Transverse colon (tissue), 3 donors: Measurements from ENCODE around the gene DDX1.

ENCODE experiments used
- CTCF ChIP-seq, 5 experiments: fragments of 200-600 bp in 3 of 5; fragments of 450-650 bp in 2 of 5; sonication (generic) in 3 of 5; IDR thresholded peaks; 1 replicate in 2 of 5; 2 replicates in 3 of 5; pipeline ENCODE4 v1.5.1; 2016 to 2017; ENCODE audit warnings: antibody characterized with exemption in 5 of 5, inconsistent platforms in 3 of 5, mild to moderate bottlenecking in 2 of 5, moderate library complexity in 1 of 5
- EP300 ChIP-seq: sonication (generic); formaldehyde crosslinking; IDR thresholded peaks from one replicate; pipeline ENCODE4 v1.6.1; 2017; ENCODE audit warnings: antibody characterized with exemption, low read depth

GRCh38 chr2:15588329-15588919, 3.2 kb upstream of the DDX1 start:
- peak in 4 of 5 experiments; percentile 27 to 45 (median 40) for TF ChIP-seq CTCF (IDR thresholded peaks at IDR 0.05)
- TF ChIP-seq EP300, result no peak
